Ovary (tissue), 9 donors: ENCODE results near the gene HECTD4. TPM values are rescaled to one million over a fixed set of nuclear protein-coding genes. Genes with fewer than 3 reads are reported as not detected.
A peak's percentile ranks its signal among the peaks of the same experiment; 100 is the strongest.

Experiments
- DNase-seq, 5 donors: peaks; one replicate each; pipeline ENCODE4 v3.0.0-alpha.2; 2019 to 2020
- H3K27ac ChIP-seq, 2 donors: fragments of 200-600 bp; one replicate each; pipeline versions ENCODE4 v1.5.1 to v1.8.0; 2019 to 2022
- H3K27me3 ChIP-seq: fragments of 200-600 bp; one replicate; pipeline ENCODE4 v1.8.0; 2022
- H3K36me3 ChIP-seq: fragments of 200-600 bp; sonication (generic); one replicate; pipeline ENCODE4 v1.5.1; 2019
- H3K4me1 ChIP-seq: one replicate; pipeline ENCODE4 v1.8.1; 2013; ENCODE audit warnings: mild to moderate bottlenecking, moderate library complexity; ENCODE audit not compliant: insufficient read depth
- H3K4me3 ChIP-seq: fragments of 200-600 bp; sonication (generic); one replicate; pipeline ENCODE4 v1.5.1; 2017
- H3K9me3 ChIP-seq, 2 donors: fragments of 200-600 bp in 1 of 2; sonication (generic) in 1 of 2; one replicate each; pipeline versions ENCODE4 v1.5.1 to v1.8.1; 2013 to 2019; ENCODE audit warnings: mild to moderate bottlenecking in 1 of 2, moderate library complexity in 1 of 2
- CTCF ChIP-seq, 3 donors: fragments of 450-650 bp in 2 of 3; fragments of 200-600 bp in 1 of 3; IDR thresholded peaks; one replicate each; pipeline versions ENCODE4 v1.5.1 to v1.8.0; 2016 to 2022; ENCODE audit warnings: antibody characterized with exemption in 3 of 3, mild to moderate bottlenecking in 1 of 3
- EP300 ChIP-seq: sonication (generic); formaldehyde crosslinking; IDR thresholded peaks from one replicate; pipeline ENCODE4 v1.6.1; 2017; ENCODE audit warnings: antibody characterized with exemption
- POLR2A ChIP-seq: fragments of 450-650 bp; IDR thresholded peaks from one replicate; pipeline ENCODE4 v1.6.1; 2017; ENCODE audit warnings: antibody characterized with exemption, mild to moderate bottlenecking, moderate library complexity
- WGBS, 3 donors: extraction: QIAGEN DNeasy Blood & Tissue Kit in 1 of 3; methylation state at CpG; one replicate each; pipeline versions ENCODE4 v1.1.5 to v1.1.7; 2013 to 2017; 5-methylcytosine and 5-hydroxymethylcytosine counted together
- intact Hi-C, 4 donors: fragments of 100-400 bp; cut with DNase I; formaldehyde crosslinking; loops; one replicate each; pipeline versions ENCODE4 v1.11.0 to v1.15.1; 2022 to 2023
- polyA plus RNA-seq, 2 donors: library from polyadenylated mRNA; stranded (reverse); fragments of 200-250 nt in 1 of 2; fragments of 350-450 nt in 1 of 2; fragmentation: Illumina TruSeq in 1 of 2; extraction: RNeasy Lipid Tissue Mini Kit (QIAGEN cat#74804) in 1 of 2; gene quantifications; one replicate each; pipeline ENCODE4 v1.2.3, GENCODE V29; 2013 to 2014
- total RNA-seq, 7 donors: library from RNA; depleted of rRNA in 2 of 7; stranded (reverse); fragments of >200 nt in 2 of 7; fragmentation: NEBNext Ultra II Directional in 3 of 7; extraction: Animal tissue kit (Norgen Biotek cat#: 25700) in 3 of 7; gene quantifications; one replicate each; pipeline versions ENCODE4 v1.1.0 to v1.2.4, GENCODE V29; 2016 to 2023
- donor health status: DM: no; HTN: no; CAD: no; lungs with moderate emphysema.
- donor health status: DM: no; HTN: no; CAD: no.
- donor health status: Bipolar disorder and iron deficiency.
- donor health status: DM: yes; HTN: yes; CAD: no.
- donor health status: DM: no; HTN: no; CAD: no.
- donor health status: DM: yes; HTN: yes; CAD: no.

HECTD4 gene
- total and polyA plus RNA-seq, 9 donors = 12.3 to 47.3 (median 34.9) TPM

GRCh38 chr12:112124918-112125249 lies 257.3 kb downstream of the HECTD4 start:
- DNase-seq = no peak
- no peak overlapping the region for H3K4me3 ChIP-seq

DNA sequence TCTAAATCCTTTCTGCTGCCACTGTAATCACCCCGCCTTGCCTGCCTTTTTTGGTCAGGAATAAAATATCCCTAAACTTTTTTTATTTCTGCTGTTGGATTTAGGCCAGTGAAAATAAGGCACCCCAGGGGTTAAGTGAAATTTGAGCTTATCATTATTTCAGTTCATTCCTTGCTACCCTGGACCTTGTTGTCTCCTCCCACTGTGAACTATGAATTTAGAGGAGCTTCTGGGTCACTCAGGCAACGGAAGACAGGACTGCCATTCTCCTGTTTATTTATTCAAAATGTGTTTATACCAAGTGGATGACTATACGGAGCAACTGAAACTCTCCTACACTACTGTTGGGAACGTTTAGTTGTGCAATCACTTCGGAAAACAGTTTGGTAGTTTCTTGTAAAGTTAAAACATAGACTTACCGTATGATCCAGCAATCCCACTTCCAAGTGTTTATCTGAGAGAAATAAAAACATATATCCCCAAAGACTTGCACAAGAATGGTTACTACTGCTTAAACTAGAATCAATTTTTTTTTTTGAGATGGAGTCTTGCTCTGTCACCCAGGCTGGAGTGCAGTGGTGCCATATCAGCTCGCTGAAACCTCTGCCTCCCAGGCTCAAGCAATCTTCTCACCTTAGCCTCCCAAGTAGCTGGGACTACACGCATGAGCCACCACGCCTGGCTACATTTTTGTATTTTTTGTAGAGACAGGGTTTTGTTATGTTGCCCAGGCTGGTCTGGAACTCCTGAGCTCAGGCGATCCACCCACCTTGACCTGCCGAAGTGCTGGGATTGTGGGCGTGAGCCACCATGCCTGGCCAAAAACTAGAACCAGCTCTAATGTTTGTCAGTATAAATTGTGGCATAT lies 259.2 kb downstream of the HECTD4 start:
- WGBS, 3 donors = 48 to 52% (median 50%) methylated on average over 12 of the region's 12 CpGs
- TF ChIP-seq EP300 (no peak), CTCF (IDR thresholded peaks at IDR 0.05) (no peak), POLR2A (no peak)
- Histone ChIP-seq H3K27me3 (no peaks in the 10 kb centered on the region), H3K9me3 (no peaks in the 10 kb centered on the region), H3K4me3 (no peak overlapping the region), H3K4me1 (peaks cover 14% of the 10 kb centered on the region), H3K27ac (peak overlapping the region in 1 of 2 donors; percentile 42), H3K36me3 (no peaks in the 10 kb centered on the region)
- DNase-seq = no peak
- intact Hi-C loops = loop anchor here in 1 of 4 donors (10.0 kb wide), 1 partner anchor 108 kb away; the partner anchor contains the start of genes ERP29 and TMEM116

More at GRCh38 chr12:112124918-112125249, 257.3 kb downstream of the HECTD4 start:
- Histone ChIP-seq H3K27ac (no peak overlapping the region), H3K4me1 (peaks cover 14% of the 10 kb centered on the region), H3K27me3 (no peaks in the 10 kb centered on the region), H3K36me3 (no peaks in the 10 kb centered on the region), H3K9me3 (no peaks in the 10 kb centered on the region)
- WGBS, 3 donors = 2 to 3% (median 2%) methylated on average over 1 of the region's 1 CpG
- TF ChIP-seq EP300 (no peak), CTCF (IDR thresholded peaks at IDR 0.05) (no peak), POLR2A (no peak)
- intact Hi-C loops = loop anchor here in 1 of 4 donors (10.0 kb wide), 1 partner anchor 110 kb away; the partner anchor contains the start of genes ERP29 and TMEM116

GRCh38 chr12:112121780-112122565 lies 260.3 kb downstream of the HECTD4 start:
- Histone ChIP-seq H3K9me3 (no peaks in the 10 kb centered on the region), H3K36me3 (no peaks in the 10 kb centered on the region), H3K4me1 (peaks cover 13% of the 10 kb centered on the region), H3K4me3 (no peak overlapping the region), H3K27ac (peak overlapping the region in 1 of 2 donors; percentile 42), H3K27me3 (no peaks in the 10 kb centered on the region)
- peak; percentile 67 to 84 (median 79) for DNase-seq
- 15 to 18% (median 16%) methylated on average over 11 of the region's 11 CpGs for WGBS, 3 donors
- no peak for TF ChIP-seq EP300
- no peak for TF ChIP-seq POLR2A
- no peak for TF ChIP-seq CTCF (IDR thresholded peaks at IDR 0.05)
- intact Hi-C loops = loop anchor here in 1 of 4 donors (10.0 kb wide), 1 partner anchor 107 kb away; the partner anchor contains the start of genes ERP29 and TMEM116

DNA sequence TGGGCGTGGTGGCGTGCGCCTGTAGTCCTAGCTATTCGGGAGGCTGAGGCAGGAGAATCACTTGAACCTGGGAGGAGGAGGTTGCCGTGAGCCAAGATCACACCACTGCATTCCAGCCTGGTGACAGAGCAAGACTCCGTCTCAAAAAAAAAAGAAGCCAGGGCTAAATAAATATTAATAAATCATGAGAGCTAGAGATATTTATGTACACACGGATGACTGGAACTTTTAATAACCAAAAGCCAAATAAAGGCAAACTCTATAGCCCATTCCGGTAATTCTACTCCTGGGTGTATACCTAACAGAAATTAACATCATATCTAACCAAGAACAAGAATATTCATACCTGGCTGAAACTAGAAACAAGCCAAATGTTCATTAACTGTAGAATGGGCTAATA lies 264.5 kb downstream of the HECTD4 start:
- Histone ChIP-seq H3K9me3 (no peaks in the 10 kb centered on the region), H3K4me1 (peaks cover 6% of the 10 kb centered on the region), H3K27me3 (no peaks in the 10 kb centered on the region), H3K36me3 (no peaks in the 10 kb centered on the region), H3K27ac (no peak overlapping the region), H3K4me3 (no peak overlapping the region)
- intact Hi-C loops = no loop called here
- 79 to 80% (median 79%) methylated on average over 8 of the region's 8 CpGs for WGBS, 3 donors
- DNase-seq = no peak
- TF ChIP-seq CTCF (IDR thresholded peaks at IDR 0.05) (no peak), EP300 (no peak), POLR2A (no peak)
